HG03439 (cell line): ENCODE data around the gene TNFAIP8L2.
"Not testable (repeated sequence)": the region's sequence is repeated elsewhere in the genome, so short reads cannot be mapped to it uniquely, and the experiment has no call there.

Experiments used
- ATAC-seq: cut with Tn5 transposase; IDR thresholded peaks from one replicate; pipeline ENCODE4 v1.9.1; 2021; ENCODE audit warnings: mild to moderate bottlenecking, moderate library complexity; ENCODE audit not compliant: unreplicated experiment

Gene TNFAIP8L2

DNA sequence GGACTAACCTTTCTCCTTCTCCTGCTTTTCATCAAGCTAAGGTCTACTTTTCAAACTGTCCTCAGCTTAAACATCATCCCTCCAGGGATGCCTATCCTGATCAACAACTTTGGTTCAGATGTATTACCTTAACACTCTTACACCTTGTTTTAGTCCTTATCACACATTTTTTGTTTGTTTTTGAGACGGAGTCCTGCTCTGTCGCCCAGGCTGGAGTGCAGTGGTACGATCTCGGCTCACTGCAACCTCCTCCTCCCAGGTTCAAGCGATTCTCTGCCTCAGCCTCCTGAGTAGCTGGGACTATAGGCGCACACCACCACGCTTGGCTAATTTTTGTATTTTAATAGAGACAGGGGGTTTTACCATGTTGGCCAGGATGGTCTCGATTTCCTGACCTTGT is 32.2 kb downstream of the TNFAIP8L2 start:
- not testable (repeated sequence) for ATAC-seq

- ATAC-seq: peak; percentile 84
These were observed 33.4 kb downstream of the TNFAIP8L2 start, which contains the start of gene VPS72 for GRCh38 chr1:151189637-151190445. Gene VPS72 (minus strand): TSS chr1:151190197. CDS start chr1:151190121, 76 bp downstream.

GRCh38 chr1:151192047-151192446 is 35.6 kb downstream of the TNFAIP8L2 start:
- ATAC-seq: no peak

GRCh38 chr1:151193304-151193703 is 36.9 kb downstream of the TNFAIP8L2 start:
- ATAC-seq: no peak

DNA sequence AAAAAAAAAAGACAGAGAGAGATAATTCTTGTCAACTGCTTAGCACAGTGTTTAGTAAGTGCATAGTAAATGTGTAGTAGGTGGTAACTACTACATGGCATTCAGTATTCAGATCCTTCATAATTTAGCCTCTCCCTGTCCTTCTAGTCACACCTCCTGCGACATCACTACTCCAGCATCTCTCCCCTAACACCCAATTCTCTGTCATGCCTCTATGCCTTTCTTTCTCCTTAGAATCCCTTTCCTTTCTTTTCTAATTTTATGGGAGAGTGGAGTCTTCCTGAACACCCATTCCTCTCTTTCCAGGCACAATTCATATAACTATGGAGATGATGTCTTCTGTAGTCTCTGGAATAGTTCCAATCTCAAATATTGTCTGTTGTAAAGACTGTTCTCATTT is 37.4 kb downstream of the TNFAIP8L2 start:
- ATAC-seq: no peak

DNA sequence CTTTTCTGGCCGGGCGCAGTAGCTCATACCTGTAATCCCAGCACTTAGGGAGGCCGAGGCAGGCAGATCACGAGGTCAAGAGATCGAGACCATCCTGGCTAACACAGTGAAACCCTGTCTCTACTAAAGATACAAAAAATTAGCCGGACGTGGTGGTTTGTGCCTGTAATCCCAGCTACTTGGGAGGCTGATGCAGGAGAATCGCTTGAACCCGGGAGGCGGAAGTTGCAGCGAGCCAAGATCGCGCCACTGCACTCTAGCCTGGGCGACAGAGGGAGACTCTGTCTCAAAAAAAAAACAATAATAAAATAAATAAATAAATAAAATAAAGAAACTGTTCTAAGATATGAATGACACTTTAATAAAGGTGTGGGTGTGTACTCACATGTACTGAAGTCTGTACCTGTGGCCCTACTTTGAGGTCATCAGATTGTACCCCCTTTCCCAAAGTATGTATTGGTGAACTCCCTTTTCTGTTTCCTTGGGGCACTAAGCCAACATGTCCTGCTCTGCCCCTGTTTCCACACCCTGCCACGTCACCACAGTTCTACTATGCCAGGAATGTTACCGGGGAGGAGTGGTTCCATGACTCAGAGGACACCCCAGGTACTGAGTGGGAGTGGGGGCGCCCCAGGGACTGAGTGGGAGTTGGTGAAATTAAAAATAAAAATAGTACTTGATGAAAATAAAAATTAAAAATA is 38.6 kb downstream of the TNFAIP8L2 start:
- ATAC-seq: not testable (repeated sequence)

DNA sequence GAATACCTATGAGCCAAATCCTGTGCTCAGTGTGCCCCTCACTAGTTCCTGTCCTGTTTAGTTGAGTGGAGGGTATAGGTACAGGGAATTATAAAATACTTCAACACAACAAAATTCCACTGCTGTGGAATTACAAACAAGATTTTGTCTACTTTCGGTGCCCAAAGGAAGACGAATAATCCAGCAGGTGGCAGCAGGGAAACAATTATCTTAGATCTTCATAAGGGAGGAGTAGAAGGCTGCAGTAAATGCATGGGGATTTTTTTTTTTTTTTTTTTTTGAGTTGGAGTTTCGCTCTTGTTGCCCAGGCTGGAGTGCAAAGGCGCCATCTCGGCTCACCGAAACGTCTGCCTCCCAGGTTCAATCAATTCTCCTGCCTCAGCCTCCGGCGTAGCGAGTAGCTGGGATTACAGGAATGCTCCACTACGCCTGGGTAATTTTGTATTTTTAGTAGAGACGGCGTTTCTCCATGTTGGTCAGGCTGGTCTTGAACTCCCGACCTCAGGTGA is 39.9 kb downstream of the TNFAIP8L2 start:
- ATAC-seq: no peak

DNA sequence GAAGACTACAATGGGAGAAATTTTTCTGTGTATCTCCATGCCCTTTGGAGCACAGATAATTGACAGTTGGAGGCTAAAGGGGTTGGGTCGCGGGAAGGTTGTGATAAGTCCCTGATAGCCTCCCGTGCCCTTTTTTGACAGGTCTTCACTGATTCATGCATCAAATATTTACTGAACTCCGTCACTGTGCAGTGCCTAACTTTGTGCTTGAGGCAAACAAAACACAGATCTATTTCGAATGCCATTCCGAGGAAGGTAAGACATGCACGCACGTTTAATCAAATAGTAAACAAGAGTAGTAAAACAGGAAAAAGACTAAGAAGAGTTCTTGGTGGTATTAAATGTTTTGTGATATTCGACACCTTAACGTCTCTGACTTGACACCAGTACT is 41.4 kb downstream of the TNFAIP8L2 start:
- no peak for ATAC-seq

DNA sequence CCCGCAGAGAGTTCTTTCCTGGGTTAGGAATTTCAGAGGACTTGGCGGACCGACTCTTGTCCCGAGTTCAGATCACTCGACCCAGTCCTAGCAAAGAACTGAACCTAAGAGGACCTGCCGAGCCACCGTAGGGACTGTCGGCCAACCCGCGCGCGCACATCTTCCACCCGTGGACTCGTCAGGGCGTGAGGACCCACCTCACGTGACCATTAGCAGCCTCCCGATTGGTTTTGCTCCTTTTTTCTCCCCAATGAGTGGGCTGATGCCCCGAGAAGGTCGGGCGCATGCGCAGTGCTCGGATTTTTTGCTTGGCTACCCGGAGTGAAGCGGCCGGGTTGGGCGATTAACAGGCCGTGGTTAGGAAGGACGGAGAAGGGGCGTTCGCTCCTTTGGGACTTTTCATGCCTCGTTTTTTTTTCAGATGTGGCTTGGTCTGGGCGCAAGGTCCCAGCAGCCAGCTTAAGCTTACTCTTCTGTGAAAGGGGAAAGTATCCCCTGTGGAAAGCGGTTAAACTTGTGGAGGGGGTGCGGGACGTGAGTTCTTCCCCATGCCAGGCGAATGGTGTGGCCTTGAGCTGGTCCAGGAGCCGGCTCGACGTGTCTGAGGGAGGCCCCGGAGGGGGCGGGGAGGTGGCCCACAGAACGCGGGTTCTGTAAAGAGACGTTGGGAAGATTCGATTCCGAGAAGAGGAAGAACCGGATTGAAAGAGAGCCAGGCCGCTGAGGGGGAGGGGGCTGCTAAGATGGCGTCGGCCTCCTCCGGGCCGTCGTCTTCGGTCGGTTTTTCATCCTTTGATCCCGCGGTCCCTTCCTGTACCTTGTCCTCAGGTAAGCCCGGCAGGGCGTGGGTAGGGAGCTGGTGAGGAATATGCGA is 42.0 kb downstream of the TNFAIP8L2 start, which contains the start of gene PIP5K1A:
TSS of gene PIP5K1A (plus strand) at position 299 of the 874 bp plus-strand sequence. CDS start at position 744, 445 bp downstream.
- peak; percentile 77 for ATAC-seq

DNA sequence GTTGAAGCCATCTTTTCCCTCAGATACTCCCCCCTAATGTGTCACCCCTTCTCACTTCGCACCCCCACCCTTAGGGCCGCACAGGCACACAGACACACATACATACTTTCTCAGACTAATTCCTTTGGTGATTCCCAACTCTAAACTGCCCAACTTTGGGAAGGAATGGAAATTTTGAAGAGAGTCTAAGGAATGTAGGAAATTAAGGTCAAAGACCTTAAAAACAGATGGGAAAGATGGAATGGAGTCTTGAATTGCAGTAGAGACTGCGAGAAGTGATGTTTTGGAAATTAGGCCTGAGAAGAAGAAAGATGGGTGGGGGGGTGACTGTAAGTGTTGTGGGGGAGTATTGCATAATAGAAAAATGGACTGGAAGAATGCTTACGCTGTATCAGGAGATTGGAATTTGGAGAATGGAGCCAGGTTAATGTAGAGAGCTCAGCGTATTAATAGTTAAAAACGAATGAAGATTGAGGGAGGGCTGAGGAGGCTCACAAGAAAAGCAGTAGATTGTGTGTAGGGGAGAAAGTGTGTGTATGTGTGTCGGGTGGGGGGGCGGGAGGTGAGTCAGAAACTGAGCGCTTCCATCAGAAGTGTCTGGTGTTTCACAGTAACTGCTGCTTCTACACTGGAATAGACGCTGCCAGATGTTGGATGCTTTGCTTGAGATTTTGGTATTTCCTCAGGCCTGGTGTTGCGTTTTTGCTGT is 43.6 kb downstream of the TNFAIP8L2 start:
- no peak for ATAC-seq

DNA sequence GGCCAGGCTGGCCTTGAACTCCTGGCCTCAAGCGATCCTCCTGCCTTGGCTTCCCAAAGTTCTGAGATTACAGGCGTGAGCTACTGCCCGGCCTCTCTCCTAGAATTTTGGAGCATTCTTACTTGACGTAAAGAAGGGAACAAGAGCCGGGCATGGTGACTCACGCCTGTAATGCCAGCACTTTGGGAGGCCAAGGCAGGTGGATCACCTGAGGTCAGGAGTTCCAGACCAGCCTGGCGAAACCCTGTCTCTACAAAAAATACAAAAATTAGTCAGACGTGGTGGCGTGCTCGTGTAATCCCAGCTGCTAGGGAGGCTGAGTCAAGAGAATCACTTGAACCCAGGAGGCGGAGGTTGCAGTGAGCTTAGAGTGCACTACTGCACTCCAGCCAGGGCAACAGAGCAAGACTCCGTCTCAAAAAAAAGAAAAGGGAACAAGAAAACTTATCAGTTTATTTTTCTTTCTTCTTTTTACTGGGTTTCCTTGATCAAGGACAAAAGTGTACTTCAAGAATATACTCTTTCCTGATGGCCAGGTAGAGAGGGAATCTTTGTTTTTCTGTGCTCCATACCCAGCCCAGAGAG is 49.0 kb downstream of the TNFAIP8L2 start:
- ATAC-seq: not testable (repeated sequence)
